Endodermal cell (in vitro differentiated cells): ENCODE measurements around the gene ERGIC1. TPM values are rescaled to one million over a fixed set of nuclear protein-coding genes. Genes with fewer than 3 reads are reported as not detected.

ENCODE experiments used
- DNase-seq: peaks from one replicate; pipeline ENCODE4 v3.0.0-alpha.2; 2017
- H3K27ac ChIP-seq: 2 replicates; pipeline ENCODE4 v1.5.1; 2013; ENCODE audit warnings: mild to moderate bottlenecking, low read depth, low read length, moderate library complexity
- H3K27me3 ChIP-seq: 2 replicates; pipeline ENCODE4 v1.6.1; 2013; ENCODE audit warnings: mild to moderate bottlenecking, low read length, moderate library complexity; ENCODE audit not compliant: insufficient read depth, control insufficient read depth, poor library complexity, severe bottlenecking
- H3K36me3 ChIP-seq: 2 replicates; pipeline ENCODE4 v1.7.0; 2013; ENCODE audit warnings: mild to moderate bottlenecking, low read length, moderate library complexity; ENCODE audit not compliant: control insufficient read depth, insufficient read depth
- H3K4me1 ChIP-seq: one replicate; pipeline ENCODE4 v1.7.0; 2013; ENCODE audit warnings: low read length; ENCODE audit not compliant: control insufficient read depth, insufficient read depth
- H3K4me3 ChIP-seq: 2 replicates; pipeline ENCODE4 v1.5.1; 2013; ENCODE audit warnings: mild to moderate bottlenecking, low read length, moderate library complexity
- H3K9ac ChIP-seq: 2 replicates; pipeline ENCODE4 v1.6.1; 2013; ENCODE audit warnings: mild to moderate bottlenecking, low read length, moderate library complexity; ENCODE audit not compliant: poor library complexity, severe bottlenecking; ENCODE audit errors: extremely low read depth
- H3K9me3 ChIP-seq: 2 replicates; pipeline ENCODE4 v1.6.1; 2013; ENCODE audit warnings: mild to moderate bottlenecking, low read length, moderate library complexity; ENCODE audit not compliant: control insufficient read depth
- H3K27ac Mint-ChIP-seq: 2 replicates; pipeline ENCODE4 v1.8.0; 2020; ENCODE audit warnings: mixed read lengths
- H3K27me3 Mint-ChIP-seq: 2 replicates; pipeline ENCODE4 v1.8.0; 2021; ENCODE audit warnings: mild to moderate bottlenecking, mixed read lengths; ENCODE audit not compliant: insufficient read depth
- H3K36me3 Mint-ChIP-seq: 2 replicates; pipeline ENCODE4 v1.8.0; 2020; ENCODE audit warnings: low read depth, mixed read lengths
- H3K4me1 Mint-ChIP-seq: 2 replicates; pipeline ENCODE4 v1.8.0; 2020; ENCODE audit warnings: mixed read lengths
- H3K4me3 Mint-ChIP-seq: 2 replicates; pipeline ENCODE4 v1.8.0; 2020; ENCODE audit warnings: mild to moderate bottlenecking, moderate library complexity, mixed read lengths
- H3K9me3 Mint-ChIP-seq: 2 replicates; pipeline ENCODE4 v1.8.0; 2020; ENCODE audit warnings: mild to moderate bottlenecking, mixed read lengths
- CTCF ChIP-seq: fragments of 200-600 bp; sonication (generic); conservative IDR thresholded peaks from 2 replicates; pipeline ENCODE4 v1.5.0; 2021; ENCODE audit warnings: antibody characterized with exemption, mild to moderate bottlenecking
- WGBS, 2 experiments: methylation state at CpG; one replicate each; pipeline versions ENCODE4 v1.1.5 to v1.1.7; 2013; ENCODE audit warnings: missing lambda C conversion rate in 2 of 2, mixed read lengths in 1 of 2; ENCODE audit not compliant: insufficient coverage in 1 of 2, insufficient read length in 1 of 2; 5-methylcytosine and 5-hydroxymethylcytosine counted together
- total RNA-seq, 2 donors: library from RNA; stranded (reverse); fragmentation: NEBNext Ultra II Directional in 1 of 2; extraction: Animal tissue kit (Norgen Biotek cat#: 25700) in 1 of 2; gene quantifications; 2 replicates in 1 of 2; 3 replicates in 1 of 2; pipeline ENCODE4 v1.2.1, GENCODE V29; 2021

Gene ERGIC1
- total RNA-seq, 2 donors from 2014 or later: 81.9 to 94.8 TPM

GRCh38 chr5:172875505-172876279 lies 41.6 kb downstream of the ERGIC1 start:
- H3K27ac Mint-ChIP-seq: no peak overlapping the region
- no peak overlapping the region for H3K4me3 Mint-ChIP-seq
- TF ChIP-seq CTCF: no peak
- H3K9me3 Mint-ChIP-seq: no peaks in the 10 kb centered on the region
- H3K36me3 Mint-ChIP-seq: peaks cover 2% of the 10 kb centered on the region
- no peaks in the 10 kb centered on the region for H3K27me3 Mint-ChIP-seq
- H3K9me3 ChIP-seq: no peaks in the 10 kb centered on the region
- no peak overlapping the region for H3K4me3 ChIP-seq
- no peak overlapping the region for H3K9ac ChIP-seq
- H3K4me1 ChIP-seq: no peaks in the 10 kb centered on the region
- H3K27ac ChIP-seq: no peak overlapping the region
- DNase-seq: no peak
- peaks cover 12% of the 10 kb centered on the region for H3K36me3 ChIP-seq
- peaks cover 5% of the 10 kb centered on the region for H3K4me1 Mint-ChIP-seq
- no peaks in the 10 kb centered on the region for H3K27me3 ChIP-seq
- 76 to 79% methylated on average over 6 to 7 of the region's 7 CpGs for WGBS, 2 experiments

GRCh38 chr5:172876578-172876977 lies 42.5 kb downstream of the ERGIC1 start:
- WGBS, 2 experiments: 90 to 95% methylated on average over 6 to 8 of the region's 8 CpGs
- H3K27me3 Mint-ChIP-seq: no peaks in the 10 kb centered on the region
- no peak for TF ChIP-seq CTCF
- peaks cover 5% of the 10 kb centered on the region for H3K4me1 Mint-ChIP-seq
- H3K4me3 Mint-ChIP-seq: no peak overlapping the region
- Histone ChIP-seq H3K27ac (no peak overlapping the region), H3K9ac (no peak overlapping the region), H3K36me3 (peaks cover 12% of the 10 kb centered on the region), H3K9me3 (no peaks in the 10 kb centered on the region), H3K4me3 (no peak overlapping the region), H3K27me3 (no peaks in the 10 kb centered on the region), H3K4me1 (no peaks in the 10 kb centered on the region)
- DNase-seq: no peak
- peaks cover 6% of the 10 kb centered on the region for H3K36me3 Mint-ChIP-seq
- H3K27ac Mint-ChIP-seq: no peak overlapping the region
- H3K9me3 Mint-ChIP-seq: no peaks in the 10 kb centered on the region

GRCh38 chr5:172877466-172878260 lies 43.6 kb downstream of the ERGIC1 start:
- no peaks in the 10 kb centered on the region for H3K27me3 Mint-ChIP-seq
- no peaks in the 10 kb centered on the region for H3K9me3 Mint-ChIP-seq
- peaks cover 14% of the 10 kb centered on the region for H3K36me3 Mint-ChIP-seq
- H3K27ac Mint-ChIP-seq: peak overlapping the region; percentile 7
- no peak for TF ChIP-seq CTCF
- H3K4me1 ChIP-seq: no peaks in the 10 kb centered on the region
- no peak overlapping the region for H3K27ac ChIP-seq
- no peak for DNase-seq
- no peaks in the 10 kb centered on the region for H3K27me3 ChIP-seq
- H3K4me3 Mint-ChIP-seq: no peak overlapping the region
- peaks cover 18% of the 10 kb centered on the region for H3K36me3 ChIP-seq
- H3K4me3 ChIP-seq: no peak overlapping the region
- no peaks in the 10 kb centered on the region for H3K9me3 ChIP-seq
- H3K4me1 Mint-ChIP-seq: peaks cover 5% of the 10 kb centered on the region
- WGBS, 2 experiments: 85 to 93% methylated on average over 7 to 9 of the region's 9 CpGs
- no peak overlapping the region for H3K9ac ChIP-seq
